Brain microvascular endothelial cell (primary cell): ENCODE measurements around the gene PPIL6.

Experiments
- DNase-seq: peaks from one replicate; pipeline ENCODE4 v3.0.0-alpha.2; 2020
- H3K27ac ChIP-seq: fragments of 250-450 bp; sonication (Bioruptor Pico); 2 replicates; pipeline ENCODE4 v1.5.1; 2020; ENCODE audit warnings: mild to moderate bottlenecking, moderate library complexity
- H3K27me3 ChIP-seq: fragments of 250-450 bp; sonication (Bioruptor Pico); replicated peaks from 2 replicates; pipeline ENCODE4 v1.5.1; 2020; ENCODE audit warnings: mild to moderate bottlenecking
- H3K36me3 ChIP-seq: fragments of 250-450 bp; sonication (Bioruptor Pico); replicated peaks from 2 replicates; pipeline ENCODE4 v1.5.1; 2020; ENCODE audit warnings: mild to moderate bottlenecking
- H3K4me3 ChIP-seq: 2 replicates; pipeline ENCODE4 v1.5.1; 2011; ENCODE audit warnings: low read depth, mild to moderate bottlenecking, control low read depth, low read length, moderate library complexity
- CTCF ChIP-seq: IDR thresholded peaks from 2 replicates; pipeline ENCODE4 v1.5.1; 2011; ENCODE audit warnings: low read depth, mild to moderate bottlenecking, moderate library complexity, low read length, control low read depth, inconsistent platforms; ENCODE audit errors: missing control alignments
- in situ Hi-C: cut with HindIII; loops from 2 replicates; pipeline ENCODE4 v1.10.0; 2017; ENCODE audit warnings: low sequenced_read_pairs, low pct_ligation_motif_present

PPIL6 gene

GRCh38 chr6:109345986-109346385, 94.4 kb downstream of the PPIL6 start:
- in situ Hi-C loops = no loop called here
- TF ChIP-seq CTCF = no peak
- Histone ChIP-seq H3K27ac (no peak overlapping the region), H3K27me3 (no peaks in the 10 kb centered on the region), H3K4me3 (no peak overlapping the region), H3K36me3 (no peaks in the 10 kb centered on the region)
- DNase-seq = no peak

DNA sequence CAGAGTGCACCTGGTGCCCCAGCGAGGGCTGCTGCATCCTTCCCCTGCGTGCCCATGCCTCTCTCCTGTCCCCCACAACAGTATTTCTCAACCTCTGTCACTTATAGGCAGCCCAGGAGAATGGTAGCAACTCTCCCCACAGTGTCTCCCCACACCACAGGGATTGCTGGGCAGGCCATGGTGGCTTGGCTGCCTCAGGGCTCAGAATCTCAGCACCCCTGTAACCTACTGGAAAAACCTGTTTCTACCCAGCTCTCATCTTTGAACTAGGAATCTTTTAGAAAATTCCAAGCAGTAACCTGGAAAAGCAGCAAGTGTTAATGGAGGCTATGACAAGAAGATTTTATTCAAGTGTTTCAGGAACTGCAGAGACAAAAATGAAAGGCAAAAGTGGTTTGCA, 96.2 kb downstream of the PPIL6 start:
- no peaks in the 10 kb centered on the region for H3K36me3 ChIP-seq
- H3K4me3 ChIP-seq = no peak overlapping the region
- no peak for TF ChIP-seq CTCF
- in situ Hi-C loops = no loop called here
- DNase-seq = no peak
- H3K27ac ChIP-seq = no peak overlapping the region
- H3K27me3 ChIP-seq = no peaks in the 10 kb centered on the region

- DNase-seq = no peak
- in situ Hi-C loops = no loop called here
- TF ChIP-seq CTCF = no peak
Observed at GRCh38 chr6:109343518-109343917, 96.9 kb downstream of the PPIL6 start.

DNA sequence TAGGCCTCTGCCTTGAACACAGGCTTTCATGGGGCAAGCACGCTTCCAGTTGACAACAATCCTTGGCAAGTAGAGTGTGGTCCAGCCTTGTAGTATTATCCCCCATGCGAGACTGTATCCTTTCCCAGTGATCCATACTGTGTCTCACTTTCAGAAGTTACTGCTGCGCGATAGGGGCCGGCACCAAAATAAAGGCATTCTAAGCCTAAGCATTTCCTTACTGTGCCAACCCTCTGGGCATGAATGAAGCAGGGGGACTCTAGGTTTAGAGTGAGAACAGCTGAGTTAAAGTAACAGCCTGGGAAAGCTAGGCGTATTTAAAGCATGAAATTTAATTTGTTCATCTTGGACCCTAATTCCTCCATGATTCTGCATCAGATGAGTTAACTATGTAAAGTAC, 97.5 kb downstream of the PPIL6 start:
- H3K27me3 ChIP-seq = no peaks in the 10 kb centered on the region
- DNase-seq = no peak
- in situ Hi-C loops = no loop called here
- H3K4me3 ChIP-seq = no peak overlapping the region
- H3K36me3 ChIP-seq = no peaks in the 10 kb centered on the region
- no peak overlapping the region for H3K27ac ChIP-seq
- TF ChIP-seq CTCF = no peak

More at GRCh38 chr6:109343518-109343917, 96.9 kb downstream of the PPIL6 start:
- no peak overlapping the region for H3K4me3 ChIP-seq
- no peaks in the 10 kb centered on the region for H3K27me3 ChIP-seq
- H3K27ac ChIP-seq = no peak overlapping the region
- H3K36me3 ChIP-seq = no peaks in the 10 kb centered on the region

GRCh38 chr6:109342506-109342905, 97.9 kb downstream of the PPIL6 start:
- no peak for DNase-seq
- in situ Hi-C loops = no loop called here
- TF ChIP-seq CTCF = no peak
- H3K27ac ChIP-seq = no peak overlapping the region
- H3K27me3 ChIP-seq = no peaks in the 10 kb centered on the region
- H3K36me3 ChIP-seq = no peaks in the 10 kb centered on the region
- H3K4me3 ChIP-seq = no peak overlapping the region

GRCh38 chr6:109340811-109341210, 99.6 kb downstream of the PPIL6 start:
- TF ChIP-seq CTCF = no peak
- no peak for DNase-seq
- no peaks in the 10 kb centered on the region for H3K36me3 ChIP-seq
- no peak overlapping the region for H3K27ac ChIP-seq
- H3K27me3 ChIP-seq = no peaks in the 10 kb centered on the region
- no peak overlapping the region for H3K4me3 ChIP-seq
- in situ Hi-C loops = no loop called here
